OCI-LY7 (cell line): ENCODE measurements around the gene WSB1.

ENCODE experiments used
- CTCF ChIP-seq: fragments of 200-600 bp; sonication (generic); conservative IDR thresholded peaks from 2 replicates; pipeline ENCODE4 v1.5.1; 2014; ENCODE audit warnings: mild to moderate bottlenecking, antibody characterized with exemption, low read length, moderate library complexity, mixed read lengths
- EZH2phosphoT487 ChIP-seq: fragments of 200-600 bp; sonication (generic); IDR thresholded peaks from 2 replicates; pipeline ENCODE4 v1.6.1; 2018; ENCODE audit warnings: low read depth, borderline replicate concordance, mild to moderate bottlenecking, mixed run types, antibody characterized with exemption, low read length, moderate library complexity, mixed read lengths

- no peak for TF ChIP-seq CTCF
- no peak for TF ChIP-seq EZH2phosphoT487
Observed at GRCh38 chr17:27266228-27266627, 27.7 kb upstream of the WSB1 start.
